Stimulated activated CD4-positive, alpha-beta T cell treated with anti-CD3 and anti-CD28 coated beads, Interleukin-4, amount 100 ng/mL, for 48 hours (primary cell): ENCODE results near the gene CLPTM1L.
A peak's percentile ranks its signal among the peaks of the same experiment; 100 is the strongest.
"Not testable (repeated sequence)": the region's sequence is repeated elsewhere in the genome, so short reads cannot be mapped to it uniquely, and the experiment has no call there.

Experiments
- DNase-seq, 2 donors: peaks; one replicate each; pipeline ENCODE4 v3.0.0-alpha.2; 2020; ENCODE audit warnings: low read depth in 2 of 2

CLPTM1L gene

DNA sequence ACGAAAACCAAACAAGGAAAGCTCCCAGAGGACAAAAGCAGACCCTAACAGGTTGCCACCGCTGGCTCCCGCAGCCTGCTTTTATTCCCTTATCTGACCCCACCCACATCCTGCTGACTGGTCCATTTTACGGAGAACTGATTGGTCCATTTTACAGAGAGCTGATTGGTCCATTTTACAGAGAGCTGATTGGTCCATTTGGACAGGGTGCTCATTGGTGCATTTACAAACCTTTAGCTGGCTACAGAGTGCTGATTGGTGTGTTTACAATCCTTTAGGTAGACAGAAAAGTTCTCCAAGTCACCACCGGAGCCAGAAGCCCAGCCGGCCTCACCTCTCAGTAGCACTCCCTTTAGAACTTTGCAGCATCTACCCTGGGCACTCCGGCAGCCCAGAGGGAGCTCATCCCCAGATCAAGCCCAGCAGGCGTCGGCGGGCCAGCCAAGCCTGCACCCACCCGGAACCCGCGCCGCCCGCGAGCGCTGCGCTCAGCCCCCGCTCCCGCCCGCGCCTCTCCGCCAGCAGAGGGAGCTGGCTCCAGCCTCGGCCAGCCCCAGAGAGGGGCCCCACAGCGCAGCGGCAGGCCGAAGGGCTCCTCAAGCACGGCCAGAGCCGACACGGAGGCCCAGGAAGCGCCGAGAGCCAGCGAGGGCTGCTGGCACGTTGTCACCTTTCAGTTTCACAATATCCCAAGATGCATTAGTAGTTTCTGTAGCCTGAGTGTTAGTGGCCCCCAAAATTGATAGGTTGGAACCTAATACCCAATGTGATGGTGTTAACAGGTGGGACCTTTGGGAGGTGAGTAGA is 35.3 kb upstream of the CLPTM1L start:
- peak; percentile 26 to 36 for DNase-seq

DNA sequence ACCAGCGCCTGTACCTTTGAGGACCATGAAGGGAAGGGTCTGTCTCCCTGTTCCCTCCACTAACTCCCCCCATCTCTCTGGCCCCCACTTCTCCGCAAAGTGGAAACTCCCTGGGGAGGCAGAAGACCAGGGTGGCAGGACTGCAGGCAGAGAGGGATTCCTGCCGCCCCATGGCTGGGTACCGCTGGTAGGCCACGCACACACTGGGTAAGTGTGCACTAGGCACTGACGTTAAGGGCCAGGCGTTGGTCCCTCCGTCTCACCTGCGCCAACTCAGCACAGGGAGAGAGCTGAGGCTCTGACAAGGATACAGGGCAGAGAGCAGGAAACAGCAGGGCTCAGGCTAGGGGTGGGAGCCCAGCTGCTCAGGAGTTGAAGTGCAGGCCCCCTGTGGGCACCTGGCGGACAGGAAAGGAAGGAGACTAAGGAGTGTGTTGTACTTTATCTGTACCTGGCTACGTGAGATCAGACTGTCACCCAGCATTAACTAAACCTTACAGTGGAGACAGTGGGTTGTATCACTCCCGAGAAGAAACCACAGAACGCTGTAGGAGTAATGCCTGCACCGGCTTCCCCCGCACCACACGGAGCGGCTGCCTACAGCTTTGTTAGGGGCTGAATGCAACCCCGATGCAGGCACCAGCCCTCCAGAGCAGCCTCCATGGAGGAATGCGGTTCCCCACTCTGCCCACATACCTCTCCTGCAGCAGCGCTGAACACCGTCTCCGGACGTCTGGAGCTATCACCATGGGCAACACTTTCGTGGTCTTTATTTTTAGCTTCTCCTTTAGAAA is 34.2 kb upstream of the CLPTM1L start:
- no peak for DNase-seq

DNA sequence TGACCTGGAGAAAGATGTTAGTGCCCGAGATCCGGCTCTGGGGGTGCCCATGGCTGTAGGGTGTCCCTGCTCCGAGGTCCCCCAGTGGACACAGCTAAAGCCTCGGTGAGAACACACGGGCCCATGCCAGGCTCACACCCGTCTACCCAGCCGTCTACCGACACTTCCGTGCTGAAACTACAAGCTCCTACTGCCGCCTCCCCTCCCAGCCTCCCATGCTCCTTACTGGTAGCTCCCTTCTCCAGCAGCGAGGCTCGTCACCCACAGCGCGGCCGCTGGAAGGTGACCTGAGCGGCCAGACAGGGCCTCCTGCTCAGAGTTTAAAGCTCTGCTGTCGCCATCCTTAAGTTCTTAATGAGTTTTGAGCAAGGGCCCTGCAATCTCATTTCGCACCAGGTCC is 33.2 kb upstream of the CLPTM1L start:
- no peak for DNase-seq

DNA sequence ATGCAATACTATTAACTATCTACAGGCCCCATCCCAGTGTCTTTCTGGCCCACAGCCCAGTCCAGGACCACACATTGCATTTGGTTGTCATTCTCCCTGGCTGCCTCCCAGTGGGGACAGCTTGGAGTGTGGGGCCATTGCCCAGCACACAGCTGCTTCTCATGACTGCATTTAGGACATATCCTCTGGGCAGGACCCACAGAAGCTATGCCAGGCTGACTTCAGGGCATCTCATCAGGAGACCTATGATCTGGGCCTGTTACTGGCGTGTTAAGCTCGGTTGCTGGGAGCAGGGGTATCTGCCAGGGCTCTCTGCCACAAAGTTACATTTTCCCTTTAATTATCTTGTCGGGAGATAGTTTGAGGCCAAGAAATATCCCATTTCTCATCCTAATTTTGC is 32.1 kb upstream of the CLPTM1L start:
- no peak for DNase-seq

DNA sequence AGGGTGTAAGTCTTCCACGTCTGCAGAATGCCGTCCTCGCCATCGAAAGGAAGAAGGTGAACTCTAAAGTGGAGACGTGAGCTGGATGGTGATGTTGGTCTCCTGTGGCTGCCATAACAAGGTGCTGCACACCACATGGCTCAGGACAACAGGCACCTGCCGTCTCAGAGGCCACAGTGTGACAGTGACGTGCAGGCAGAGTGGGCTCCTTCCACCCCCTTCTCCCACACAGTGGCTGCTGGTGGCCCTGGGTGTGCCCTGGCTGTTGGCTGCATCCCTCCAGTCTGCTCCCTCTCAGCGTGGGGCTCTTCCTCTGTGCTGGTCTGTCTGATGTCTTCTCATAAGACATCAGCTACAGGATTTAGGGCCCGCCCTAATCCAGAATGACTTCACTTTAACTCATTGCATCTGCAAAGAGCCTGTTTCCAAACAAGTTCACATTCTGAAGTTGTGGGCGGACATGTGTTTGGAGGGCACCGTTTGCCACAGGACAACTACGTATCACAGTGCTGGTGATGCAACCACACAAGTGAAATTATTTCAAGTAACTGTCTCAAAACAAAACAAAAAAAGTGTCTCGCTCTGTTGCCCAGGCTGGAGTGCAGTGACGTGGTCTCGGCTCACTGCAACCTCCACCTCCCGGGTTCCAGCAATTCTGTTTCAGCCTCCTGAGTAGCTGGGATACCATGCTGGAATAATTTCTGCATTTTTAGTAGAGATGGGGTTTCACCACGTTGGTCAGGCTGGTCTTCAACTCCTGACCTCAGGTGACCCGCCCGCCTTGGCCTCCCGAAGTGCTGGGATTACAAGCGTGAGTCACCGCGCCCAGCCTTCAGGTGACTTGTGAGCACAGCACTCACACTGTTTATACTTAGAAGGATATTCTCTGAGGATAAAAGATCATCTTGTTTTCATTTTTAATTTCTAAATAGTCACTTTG is 31.2 kb upstream of the CLPTM1L start:
- no peak for DNase-seq

DNA sequence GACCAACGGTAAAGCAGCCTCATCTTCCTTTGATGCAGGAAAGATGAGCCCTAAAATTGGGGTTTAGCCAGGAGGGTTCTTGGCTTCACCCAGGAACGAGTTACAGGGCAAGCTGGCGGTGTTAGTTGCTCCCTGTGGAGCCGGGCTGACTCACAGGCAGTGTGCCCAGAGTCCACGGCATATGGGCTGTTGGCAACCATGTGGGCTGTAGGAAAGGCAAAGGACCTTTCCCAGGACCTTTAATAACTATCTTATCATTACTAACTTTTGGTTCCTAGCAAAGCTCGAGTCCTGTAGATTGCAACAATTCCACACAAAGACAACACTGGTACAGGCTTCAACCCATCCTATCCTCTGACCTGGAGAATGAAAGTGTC is 29.8 kb upstream of the CLPTM1L start:
- DNase-seq: no peak

DNA sequence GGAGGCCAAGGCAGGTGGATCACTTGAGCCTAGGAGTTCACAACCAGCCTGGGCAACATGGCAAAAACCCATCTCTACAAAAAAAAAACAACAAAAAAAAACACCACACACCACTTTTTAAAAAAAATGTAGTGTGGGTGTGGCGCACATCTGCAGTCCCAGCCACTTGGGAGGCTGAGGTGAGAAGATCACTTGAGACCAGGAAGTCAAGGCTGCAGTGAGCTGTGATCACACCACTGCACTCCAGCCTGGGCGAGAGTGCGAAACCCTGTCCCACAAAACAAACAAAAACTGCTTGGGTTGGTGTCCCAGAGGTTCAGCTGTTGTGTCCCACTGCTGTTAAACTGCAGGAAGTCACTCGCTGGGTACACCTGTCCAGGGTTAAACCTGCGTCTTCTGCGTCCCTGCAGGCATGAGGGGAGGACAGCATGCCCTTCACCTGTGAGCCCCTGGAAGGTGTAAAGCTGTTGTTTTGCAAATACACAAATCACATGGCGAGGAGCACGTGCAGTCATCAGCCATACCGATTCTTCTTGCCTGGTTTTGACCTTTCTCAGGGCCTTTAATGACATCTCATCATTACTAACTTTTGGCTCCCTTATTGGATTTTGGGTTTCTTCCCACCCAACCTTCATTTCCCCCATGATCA is 29.3 kb upstream of the CLPTM1L start:
- no peak for DNase-seq

DNA sequence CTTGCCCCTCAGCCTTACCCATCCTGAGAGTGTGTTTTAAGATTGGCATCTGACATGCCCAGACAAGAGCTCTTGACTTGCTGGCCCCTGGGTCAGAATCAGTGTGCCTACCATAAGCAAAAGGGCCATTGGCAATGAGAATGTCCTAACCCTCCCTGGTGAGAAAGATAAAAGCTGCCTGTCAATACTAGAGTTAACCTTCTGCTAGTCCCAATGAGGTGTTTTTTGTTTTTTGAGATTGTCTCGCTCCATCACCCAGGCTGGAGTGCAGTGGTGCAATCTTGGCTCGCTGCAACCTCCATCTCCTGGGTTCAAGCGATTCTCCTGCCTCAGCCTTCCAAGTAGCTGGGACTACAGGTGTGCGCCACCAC is 27.1 kb upstream of the CLPTM1L start:
- DNase-seq: not testable (repeated sequence)

DNA sequence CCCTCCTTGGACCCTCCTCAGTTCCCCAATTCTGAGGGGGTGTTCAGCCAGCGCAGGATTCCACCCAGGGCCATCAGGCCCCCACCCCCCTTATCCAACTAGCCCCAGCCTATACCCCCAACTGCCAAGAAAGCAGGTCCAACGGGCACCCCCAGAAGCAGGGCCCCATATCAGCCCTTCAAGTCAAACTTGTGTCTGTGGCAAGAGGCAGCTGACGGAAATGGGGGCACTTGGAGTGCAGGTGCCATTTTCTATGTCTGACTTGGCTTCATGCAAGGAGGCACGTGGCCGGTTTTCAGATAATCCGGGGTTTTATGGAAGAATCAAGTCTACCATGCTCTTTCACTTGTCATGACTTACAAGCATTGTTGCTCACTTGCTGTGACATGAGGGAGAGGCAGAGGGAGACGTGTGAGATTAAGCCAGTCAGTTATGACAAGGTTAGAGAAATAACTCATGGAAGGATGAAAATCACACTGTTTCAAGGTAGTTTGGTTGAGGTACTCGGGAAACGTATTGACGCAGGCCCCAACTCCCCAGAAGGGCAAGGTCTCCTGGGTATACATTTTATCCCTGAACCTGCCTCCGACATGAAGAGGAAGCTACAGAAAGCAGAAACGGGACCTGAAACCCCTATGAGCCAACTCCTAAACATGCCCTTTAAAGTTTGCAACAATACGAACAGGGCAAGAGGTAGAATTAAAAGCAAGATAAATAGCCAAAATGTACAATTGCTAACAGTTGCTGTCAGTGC is 26.5 kb upstream of the CLPTM1L start:
- no peak for DNase-seq

DNA sequence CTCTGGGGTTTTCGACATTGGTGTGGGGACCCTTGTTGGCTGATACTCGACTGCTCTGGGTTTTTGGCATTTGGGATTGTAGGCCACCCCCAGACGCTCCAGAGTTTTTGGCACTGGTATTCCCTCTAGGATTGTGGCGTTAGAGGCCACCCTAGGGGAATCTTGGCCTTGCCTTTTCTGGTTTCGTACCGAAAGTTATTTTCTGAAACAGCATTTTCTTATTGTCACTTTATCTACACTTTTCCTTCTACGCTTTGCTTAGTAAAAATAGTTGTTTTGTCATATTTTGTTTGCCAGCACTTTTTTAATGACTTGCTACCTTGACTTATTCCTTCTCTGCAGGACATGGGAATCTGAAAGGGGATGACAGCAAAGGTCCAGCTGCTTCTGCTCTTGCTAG is 25.1 kb upstream of the CLPTM1L start:
- no peak for DNase-seq

DNA sequence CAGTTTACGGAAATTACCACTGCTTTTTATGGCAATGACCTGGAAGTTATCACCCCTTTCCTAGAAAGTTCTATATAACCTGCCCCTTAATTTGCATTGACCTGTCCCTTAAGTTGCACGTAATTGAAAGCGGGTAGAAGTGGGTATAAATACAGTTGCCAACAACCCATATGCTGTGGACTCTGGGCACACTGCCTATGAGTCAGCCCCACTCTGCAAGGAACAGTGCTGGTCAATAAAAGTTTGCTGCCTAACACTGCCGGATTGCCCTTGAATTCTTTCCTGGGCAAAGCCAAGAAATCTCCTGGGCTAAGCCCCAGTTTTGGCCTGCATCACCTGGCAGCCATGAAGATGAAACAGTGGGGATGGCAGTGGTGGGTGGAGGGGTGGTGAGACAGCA is 23.9 kb upstream of the CLPTM1L start:
- no peak for DNase-seq

DNA sequence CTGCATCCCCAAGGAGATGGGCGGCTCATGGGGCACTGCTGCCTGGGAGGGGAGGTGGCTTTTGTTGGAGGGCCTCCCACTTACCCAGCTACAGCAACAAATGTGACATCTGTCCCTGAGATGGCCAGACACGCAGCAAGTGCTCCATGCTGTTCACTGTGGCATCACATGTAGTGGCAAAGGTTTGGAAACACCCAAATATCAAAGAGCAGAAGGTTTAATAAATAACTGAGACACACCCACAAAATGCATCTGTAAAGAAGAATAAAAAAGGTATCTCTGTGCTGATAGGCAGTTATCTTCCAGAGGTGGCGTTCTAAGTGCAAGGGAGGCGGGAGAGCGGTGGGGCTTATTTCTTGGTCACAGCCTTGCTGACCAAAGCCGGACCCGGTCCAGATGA is 23.3 kb upstream of the CLPTM1L start:
- no peak for DNase-seq

DNA sequence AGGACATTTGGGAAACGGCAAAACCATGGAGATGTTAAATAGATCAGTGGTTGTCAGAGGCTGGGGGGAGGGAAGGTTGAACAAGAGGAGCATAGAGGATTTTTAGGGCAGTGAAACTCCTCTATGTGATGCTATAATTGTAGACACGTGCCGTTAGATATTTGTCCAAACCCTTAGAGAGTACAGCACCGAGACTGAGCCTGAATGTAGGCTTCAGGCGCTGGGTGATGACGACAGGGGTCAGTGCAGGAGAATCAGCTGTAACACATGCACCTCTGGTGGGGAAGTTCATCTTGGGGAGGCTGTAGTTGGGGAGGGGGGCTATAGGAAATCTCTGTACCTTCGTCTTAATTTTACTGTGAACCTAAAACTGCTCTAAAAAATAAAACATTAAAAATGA is 22.2 kb upstream of the CLPTM1L start:
- DNase-seq: no peak

DNA sequence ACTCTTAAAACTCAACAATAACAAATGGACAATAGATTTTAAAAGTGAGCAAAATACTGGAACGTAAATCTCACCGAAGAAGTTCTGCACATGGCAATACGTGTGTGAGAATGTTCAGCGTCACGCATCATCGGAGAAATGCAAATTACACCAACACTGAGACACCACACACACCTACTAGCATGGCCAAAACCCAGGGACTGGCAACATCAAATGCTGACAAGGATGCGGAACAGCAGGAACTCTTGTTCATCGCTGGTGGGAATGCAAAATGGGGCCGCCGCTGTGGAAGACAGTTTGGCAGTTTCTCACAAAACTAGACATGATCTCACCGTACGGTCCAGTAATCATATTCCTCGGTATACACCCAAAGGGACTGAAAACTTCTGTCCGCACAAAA is 21.6 kb upstream of the CLPTM1L start:
- DNase-seq: no peak

DNA sequence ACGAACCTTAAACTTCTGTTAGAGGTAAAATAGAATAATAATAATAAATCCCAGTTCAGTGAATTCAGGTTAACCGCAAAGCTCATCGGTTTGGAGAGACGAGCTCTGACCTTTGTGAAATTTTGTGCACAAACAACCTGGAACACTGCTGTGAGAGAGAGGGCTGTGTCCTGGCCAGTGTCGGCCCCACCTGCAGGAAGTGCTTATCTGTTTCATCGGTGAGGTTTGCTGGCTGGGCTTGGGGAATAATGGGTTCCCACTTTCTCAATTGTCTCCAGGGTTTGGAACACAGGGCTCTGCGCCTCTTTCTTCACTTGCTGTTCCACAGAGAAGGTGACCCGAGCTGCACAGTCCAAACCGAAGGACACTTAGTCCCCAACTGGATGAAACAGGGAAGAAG is 19.3 kb upstream of the CLPTM1L start:
- no peak for DNase-seq

DNA sequence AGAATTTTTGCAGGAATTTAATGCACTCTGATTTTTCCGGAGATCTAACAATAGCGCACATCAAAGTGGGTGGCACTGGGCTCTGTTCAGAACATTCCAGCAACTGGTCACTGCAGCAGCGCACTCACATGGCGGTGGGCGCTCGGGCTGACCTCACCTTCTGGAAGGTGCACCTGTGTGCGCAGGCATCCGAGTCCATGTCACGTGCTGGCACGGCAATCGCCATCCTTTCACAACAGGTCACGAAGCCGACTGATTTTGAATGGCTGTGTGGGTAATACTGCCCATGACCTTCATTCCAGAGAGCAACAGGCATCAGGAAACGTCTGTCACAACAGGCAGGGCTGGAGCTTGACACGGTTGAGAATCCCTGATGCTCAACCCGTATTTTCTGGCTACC is 18.7 kb upstream of the CLPTM1L start:
- DNase-seq: no peak

DNA sequence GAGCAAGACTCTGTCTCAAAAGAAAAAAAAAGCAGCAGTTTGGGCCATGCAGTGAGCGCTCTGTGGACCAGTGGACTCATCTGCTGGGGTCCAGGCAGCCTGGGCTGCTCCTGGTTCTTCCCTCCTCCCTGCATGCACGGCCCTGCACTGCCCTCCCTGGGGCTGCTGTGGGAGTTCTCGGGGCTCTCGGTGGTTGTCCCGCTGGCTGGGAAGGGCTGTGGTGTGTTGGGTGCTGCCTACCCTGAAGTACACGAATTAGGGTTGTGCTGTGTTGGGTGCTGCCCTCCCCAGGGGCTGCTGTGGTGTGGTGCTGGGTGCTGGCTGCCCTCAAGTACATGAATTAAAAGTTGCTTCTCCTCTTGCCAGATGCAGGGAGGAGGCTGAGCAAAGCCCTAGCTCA is 18.3 kb upstream of the CLPTM1L start:
- no peak for DNase-seq

DNA sequence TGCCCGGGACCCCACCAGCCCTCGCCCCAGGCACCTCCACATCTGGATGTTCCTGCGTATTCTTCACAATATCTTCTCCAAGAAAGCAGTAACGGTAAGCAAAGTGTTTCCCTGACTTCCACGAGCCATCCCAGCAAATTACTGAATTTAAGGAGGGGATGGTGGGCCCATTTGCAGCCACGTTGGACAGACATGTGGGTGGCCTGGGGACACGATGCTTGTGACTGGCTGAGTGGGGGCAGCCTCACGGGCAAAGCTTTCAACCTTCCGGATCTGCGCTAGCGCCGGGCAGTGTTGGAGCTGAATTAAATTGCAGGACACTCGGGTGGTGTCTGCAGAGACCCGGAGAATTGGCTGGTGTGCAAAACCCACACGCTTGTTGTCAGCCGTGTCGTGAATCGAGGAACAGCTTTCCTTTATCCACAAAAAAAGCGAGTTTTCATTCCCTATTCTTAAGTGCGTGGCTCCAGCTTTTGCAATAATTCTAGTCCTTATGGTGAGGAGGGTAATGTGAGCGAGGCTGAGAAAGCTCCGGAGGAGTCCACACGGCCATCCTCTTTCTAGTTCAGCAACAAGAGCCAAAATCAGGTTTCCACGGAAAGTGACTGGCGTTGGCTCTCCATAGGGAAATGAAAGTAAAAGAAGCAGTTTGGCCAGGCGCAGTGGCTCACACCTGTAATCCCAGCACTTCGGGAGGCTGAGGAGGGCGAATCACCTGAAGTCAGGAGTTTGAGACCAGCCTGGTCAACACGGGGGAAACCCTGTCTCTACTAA is 17.5 kb upstream of the CLPTM1L start:
- no peak for DNase-seq

DNA sequence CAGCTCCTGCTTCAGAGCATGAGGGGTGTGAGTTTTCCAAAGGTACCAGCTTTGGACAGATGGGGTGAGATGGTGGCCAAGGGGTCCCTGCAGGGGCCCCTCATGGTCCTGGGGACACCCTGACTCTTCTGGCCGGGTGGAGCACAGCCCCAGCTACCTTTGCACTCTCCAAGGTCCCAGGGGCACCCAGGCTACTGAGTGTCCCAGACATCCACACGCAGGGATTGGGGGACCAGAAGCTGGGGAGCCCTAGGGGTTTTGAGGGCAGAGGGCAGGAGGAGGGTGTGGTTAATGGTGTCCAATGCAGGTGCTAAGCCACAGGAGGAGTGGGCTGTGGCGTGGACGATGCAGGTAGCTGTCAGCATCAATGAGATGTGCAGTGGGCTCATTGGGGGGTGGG is 16.0 kb upstream of the CLPTM1L start:
- DNase-seq: no peak

DNA sequence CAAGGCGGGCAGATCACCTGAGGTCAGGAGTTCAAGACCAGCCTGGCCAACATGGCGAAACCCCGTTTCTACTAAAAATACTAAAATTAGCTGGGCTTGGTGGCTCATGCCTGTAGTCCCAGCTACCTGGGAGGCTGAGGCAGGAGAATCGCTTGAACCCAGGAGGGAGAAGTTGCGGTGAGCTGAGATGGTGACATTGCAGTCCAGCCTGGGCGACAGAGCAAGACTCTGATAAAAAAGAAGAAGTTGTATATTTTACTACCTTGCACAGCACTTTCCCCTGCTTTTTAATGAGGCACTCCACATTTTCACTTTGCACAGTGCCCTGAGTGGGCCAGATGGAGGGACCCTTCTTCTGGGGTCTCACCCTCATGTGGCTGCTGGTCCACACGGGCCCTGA is 15.5 kb upstream of the CLPTM1L start:
- not testable (repeated sequence) for DNase-seq
